ENCODE data around the gene MAP3K4.

DNA sequence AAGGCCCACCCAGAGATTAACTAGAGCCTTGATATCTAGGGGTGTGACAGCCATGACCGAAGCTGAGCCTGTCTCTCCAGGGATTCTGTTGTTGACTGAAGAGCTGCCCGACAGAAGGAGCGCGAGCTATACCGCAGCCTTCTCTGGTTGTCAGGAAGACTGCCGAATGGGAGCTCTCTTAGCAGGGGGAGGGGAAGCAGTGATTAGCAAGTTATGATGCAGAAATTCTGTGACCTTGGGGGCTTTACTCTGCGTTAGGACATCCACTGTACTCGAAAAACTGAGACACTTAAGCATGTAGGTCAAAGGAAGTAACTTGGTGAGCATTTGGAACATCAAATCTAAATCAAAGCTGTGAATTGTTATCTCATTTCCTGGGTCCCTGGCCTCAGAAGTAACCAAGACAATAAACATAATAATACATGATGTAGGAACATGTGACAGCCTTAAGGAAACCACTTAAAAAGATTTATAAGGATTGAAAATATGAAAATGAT is 84.7 kb downstream of the MAP3K4 start:
- TF ChIP-seq, protein P1, sequence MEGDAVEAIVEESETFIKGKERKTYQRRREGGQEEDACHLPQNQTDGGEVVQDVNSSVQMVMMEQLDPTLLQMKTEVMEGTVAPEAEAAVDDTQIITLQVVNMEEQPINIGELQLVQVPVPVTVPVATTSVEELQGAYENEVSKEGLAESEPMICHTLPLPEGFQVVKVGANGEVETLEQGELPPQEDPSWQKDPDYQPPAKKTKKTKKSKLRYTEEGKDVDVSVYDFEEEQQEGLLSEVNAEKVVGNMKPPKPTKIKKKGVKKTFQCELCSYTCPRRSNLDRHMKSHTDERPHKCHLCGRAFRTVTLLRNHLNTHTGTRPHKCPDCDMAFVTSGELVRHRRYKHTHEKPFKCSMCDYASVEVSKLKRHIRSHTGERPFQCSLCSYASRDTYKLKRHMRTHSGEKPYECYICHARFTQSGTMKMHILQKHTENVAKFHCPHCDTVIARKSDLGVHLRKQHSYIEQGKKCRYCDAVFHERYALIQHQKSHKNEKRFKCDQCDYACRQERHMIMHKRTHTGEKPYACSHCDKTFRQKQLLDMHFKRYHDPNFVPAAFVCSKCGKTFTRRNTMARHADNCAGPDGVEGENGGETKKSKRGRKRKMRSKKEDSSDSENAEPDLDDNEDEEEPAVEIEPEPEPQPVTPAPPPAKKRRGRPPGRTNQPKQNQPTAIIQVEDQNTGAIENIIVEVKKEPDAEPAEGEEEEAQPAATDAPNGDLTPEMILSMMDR (conservative IDR thresholded peaks at IDR 0.05; ENCODE audit: low read depth, low read length): no peak
- no peak for TF ChIP-seq EZH2 (IDR thresholded peaks at IDR 0.05; ENCODE audit: low read length, unreplicated experiment)
